HepG2 (cell line): Measurements from ENCODE around the gene APRT. TPM values are rescaled to one million over a fixed set of nuclear protein-coding genes. Genes with fewer than 3 reads are reported as not detected.

Experiments
- ATAC-seq: fragments of 200-7000 bp; cut with Tn5 transposase; 3 replicates; pipeline ENCODE4 v1.9.1; 2020; ENCODE audit warnings: mild to moderate bottlenecking, moderate library complexity
- BruUV-seq: library from RNA; stranded (reverse); fragments of 400-500 nt; replicated peaks from 2 replicates; lab custom pipeline; 2021; lab: Mats Ljungman, UMichigan
- CTCF ChIA-PET: fragments of 300-600 bp; formaldehyde crosslinking; extraction: SDS; loops from one replicate; lab custom pipeline; 2021; ENCODE audit warnings: low total read pairs, inconsistent platforms, low intra/inter-chr PET ratio; lab: Yijun Ruan, JAX
- POLR2A ChIA-PET: fragments of 350-600 bp; sonication (Branson Sonifier 250); formaldehyde crosslinking; loops from one replicate; lab custom pipeline; 2020; ENCODE audit warnings: antibody characterized with exemption, inconsistent platforms; lab: Yijun Ruan, JAX
- DNase-seq: peaks from one replicate; pipeline ENCODE4 v3.0.0-alpha.2; 2015; ENCODE audit warnings: low spot score
- FAIRE-seq: peaks from 3 replicates; lab custom pipeline; 2011; peaks lifted over from hg19 to GRCh38; lab: Jason Lieb, UNC
- H2AFZ ChIP-seq: one replicate; pipeline ENCODE4 v1.6.1; 2011; ENCODE audit warnings: low read length, inconsistent platforms
- H3K27ac ChIP-seq: fragments of 300-600 bp; 3 replicates; pipeline ENCODE4 v1.8.0; 2011; ENCODE audit warnings: mixed run types, mild to moderate bottlenecking, mixed read lengths, low read length, inconsistent platforms; ENCODE audit not compliant: insufficient read depth; ENCODE audit errors: extremely low read length
- H3K27me3 ChIP-seq, 2 experiments: fragments of 200-600 bp in 1 of 2; 2 replicates in 1 of 2; 3 replicates in 1 of 2; pipeline versions ENCODE4 v1.6.0 to v1.8.0; 2011; ENCODE audit warnings: low read length in 2 of 2, mild to moderate bottlenecking in 2 of 2, moderate library complexity in 2 of 2, inconsistent platforms in 1 of 2; ENCODE audit not compliant: insufficient read depth in 2 of 2, control insufficient read depth in 1 of 2
- H3K36me3 ChIP-seq, 2 experiments: fragments of 200-600 bp in 1 of 2; replicated peaks in 1 of 2; 2 replicates in 1 of 2; 3 replicates in 1 of 2; pipeline versions ENCODE4 v1.5.1 to v1.8.0; 2011; ENCODE audit warnings: low read length in 2 of 2, inconsistent platforms in 1 of 2; ENCODE audit not compliant: insufficient read depth in 2 of 2, control insufficient read depth in 1 of 2
- H3K4me1 ChIP-seq: 2 replicates; pipeline ENCODE4 v1.5.1; 2012; ENCODE audit warnings: low read length, inconsistent platforms; ENCODE audit not compliant: insufficient read depth
- H3K4me2 ChIP-seq: 2 replicates; pipeline ENCODE4 v1.6.0; 2011; ENCODE audit warnings: low read depth, low read length, inconsistent platforms
- H3K4me3 ChIP-seq, 3 experiments: fragments of 200-600 bp in 1 of 3; sonication (generic), shearing (Covaris generic) in 1 of 3; replicated peaks in 1 of 3; 2 replicates each; pipeline ENCODE4 v1.5.1; 2011 to 2016; ENCODE audit warnings: low read length in 3 of 3, inconsistent platforms in 2 of 3, low read depth in 2 of 3, mild to moderate bottlenecking in 2 of 3, control low read depth in 1 of 3, mixed read lengths in 1 of 3; ENCODE audit not compliant: insufficient read depth in 1 of 3
- H3K79me2 ChIP-seq: one replicate; pipeline ENCODE4 v1.6.1; 2011; ENCODE audit warnings: low read length, inconsistent platforms; ENCODE audit not compliant: insufficient read depth
- H3K9ac ChIP-seq: 2 replicates; pipeline ENCODE4 v1.6.0; 2011; ENCODE audit warnings: mild to moderate bottlenecking, low read depth, low read length, inconsistent platforms; ENCODE audit not compliant: insufficient read depth
- H3K9me3 ChIP-seq: 2 replicates; pipeline ENCODE4 v1.5.1; 2012; ENCODE audit warnings: mild to moderate bottlenecking, low read length
- H4K20me1 ChIP-seq: 2 replicates; pipeline ENCODE4 v1.6.0; 2011; ENCODE audit warnings: inconsistent platforms, mild to moderate bottlenecking, low read length, moderate library complexity; ENCODE audit not compliant: insufficient read depth
- AGO2 ChIP-seq: fragments of 200-400 bp; formaldehyde crosslinking; optimal IDR thresholded peaks from 2 replicates; pipeline ENCODE3; 2017; ENCODE audit warnings: mild to moderate bottlenecking, low read depth, low read length, moderate library complexity
- NR1H2 ChIP-seq: sonication (generic); formaldehyde crosslinking; IDR thresholded peaks from 2 replicates; pipeline ENCODE4 v1.8.1; 2022; ENCODE audit warnings: low read depth, missing genetic modification reagents, borderline replicate concordance
- RBM22 ChIP-seq: fragments of 200-400 bp; formaldehyde crosslinking; optimal IDR thresholded peaks from 2 replicates; pipeline ENCODE3; 2017; ENCODE audit warnings: mild to moderate bottlenecking, low read length, moderate library complexity
- SAFB2 ChIP-seq: sonication (generic); formaldehyde crosslinking; IDR thresholded peaks from 2 replicates; pipeline ENCODE4 v1.5.1; 2020; ENCODE audit warnings: missing genetic modification reagents, low read depth, mild to moderate bottlenecking, borderline replicate concordance
- SIX1 ChIP-seq: sonication (generic); formaldehyde crosslinking; IDR thresholded peaks from 2 replicates; pipeline ENCODE4 v1.4.0; 2020; ENCODE audit warnings: missing genetic modification reagents, borderline replicate concordance
- ZBTB38 ChIP-seq: sonication (generic); formaldehyde crosslinking; IDR thresholded peaks from 2 replicates; pipeline ENCODE4 v1.5.1; 2020; ENCODE audit warnings: mild to moderate bottlenecking, missing genetic modification reagents
- ZNF263 ChIP-seq: sonication (generic); formaldehyde crosslinking; IDR thresholded peaks from 2 replicates; pipeline ENCODE4 v1.4.0; 2020; ENCODE audit warnings: missing genetic modification reagents
- ZNF282 ChIP-seq: fragments of 450-650 bp; IDR thresholded peaks from 2 replicates; pipeline ENCODE4 v1.6.1; 2018; ENCODE audit not compliant: partially characterized antibody
- ZNF460 ChIP-seq: sonication (generic); formaldehyde crosslinking; IDR thresholded peaks from 2 replicates; pipeline ENCODE4 v1.5.1; 2020; ENCODE audit warnings: missing genetic modification reagents, mild to moderate bottlenecking, borderline replicate concordance
- ZNF501 ChIP-seq: sonication (generic); formaldehyde crosslinking; IDR thresholded peaks from 2 replicates; pipeline ENCODE4 v1.5.1; 2020; ENCODE audit warnings: mild to moderate bottlenecking, moderate library complexity, missing genetic modification reagents
- ZNF543 ChIP-seq: sonication (generic); formaldehyde crosslinking; IDR thresholded peaks from 2 replicates; pipeline ENCODE4 v1.4.0; 2020; ENCODE audit warnings: mild to moderate bottlenecking, missing genetic modification reagents
- ZNF547 ChIP-seq: sonication (generic); formaldehyde crosslinking; IDR thresholded peaks from 2 replicates; pipeline ENCODE4 v1.5.1; 2020; ENCODE audit warnings: mild to moderate bottlenecking, missing genetic modification reagents
- ZNF570 ChIP-seq: sonication (generic); formaldehyde crosslinking; IDR thresholded peaks from 2 replicates; pipeline ENCODE4 v1.4.0; 2020; ENCODE audit warnings: mild to moderate bottlenecking, missing genetic modification reagents, borderline replicate concordance
- ZNF737 ChIP-seq: sonication (generic); formaldehyde crosslinking; IDR thresholded peaks from 2 replicates; pipeline ENCODE4 v1.5.0; 2020; ENCODE audit warnings: missing genetic modification reagents, mild to moderate bottlenecking, borderline replicate concordance
- ZNF75D ChIP-seq: sonication (generic); formaldehyde crosslinking; IDR thresholded peaks from 2 replicates; pipeline ENCODE4 v1.8.1; 2023; ENCODE audit warnings: missing genetic modification reagents, mild to moderate bottlenecking, borderline replicate concordance
- WGBS: methylation state at CpG from one replicate; pipeline ENCODE4 v1.1.6; 2017; ENCODE audit warnings: low lambda C conversion rate; 5-methylcytosine and 5-hydroxymethylcytosine counted together
- in situ Hi-C: cut with HindIII; loops from 2 replicates; pipeline ENCODE4 v1.10.0; 2017; ENCODE audit warnings: low pct_unique_long_range_greater_than_20kb; ENCODE audit not compliant: extremely low pct_ligation_motif_present
- intact Hi-C: fragments of 100-400 bp; cut with micrococcal nuclease; formaldehyde crosslinking; loops from one replicate; pipeline ENCODE4 v1.10.0; 2022; ENCODE audit not compliant: unreplicated experiment
- polyA plus RNA-seq, 8 experiments: library from polyadenylated mRNA; depleted of rRNA in 3 of 8; stranded (reverse) in 7 of 8; unstranded in 1 of 8; fragments of >200 nt; fragmentation: Illumina TruSeq in 4 of 8; extraction: Trizol in 4 of 8; gene quantifications; 2 replicates each; pipeline versions ENCODE4 v1.2.1 to v1.2.3, GENCODE V29; 2011 to 2016; ENCODE audit warnings: low read depth in 4 of 8, missing spikeins in 1 of 8, mixed read lengths in 1 of 8; ENCODE audit not compliant: insufficient read depth in 1 of 8
- total RNA-seq, 5 experiments: library from RNA; depleted of rRNA; stranded (reverse); fragments of >200 nt; fragmentation: Illumina TruSeq; extraction: Trizol; gene quantifications; 2 replicates each; pipeline ENCODE4 v1.2.3, GENCODE V29; 2016; ENCODE audit warnings: low read depth in 1 of 5
- TF ChIP-seq, protein P1 (sequence below): sonication (generic); formaldehyde crosslinking; IDR thresholded peaks from 2 replicates; pipeline ENCODE4 v1.5.1; 2020; ENCODE audit warnings: missing genetic modification reagents, mild to moderate bottlenecking, borderline replicate concordance
- TF ChIP-seq, protein P2 (sequence below): sonication (generic); formaldehyde crosslinking; IDR thresholded peaks from 2 replicates; pipeline ENCODE4 v1.8.0; 2022; ENCODE audit warnings: missing genetic modification reagents, mild to moderate bottlenecking, borderline replicate concordance
- TF ChIP-seq, protein P3 (sequence below): IDR thresholded peaks from 2 replicates; pipeline ENCODE4 v1.4.0; 2020; ENCODE audit warnings: mild to moderate bottlenecking, missing genetic modification reagents

Gene APRT
- total and polyA plus RNA-seq, 2 of the 13 experiments (the other 11 are each of a cell fraction or from before 2014, with no cell fraction given): 155 to 242 TPM

DNA sequence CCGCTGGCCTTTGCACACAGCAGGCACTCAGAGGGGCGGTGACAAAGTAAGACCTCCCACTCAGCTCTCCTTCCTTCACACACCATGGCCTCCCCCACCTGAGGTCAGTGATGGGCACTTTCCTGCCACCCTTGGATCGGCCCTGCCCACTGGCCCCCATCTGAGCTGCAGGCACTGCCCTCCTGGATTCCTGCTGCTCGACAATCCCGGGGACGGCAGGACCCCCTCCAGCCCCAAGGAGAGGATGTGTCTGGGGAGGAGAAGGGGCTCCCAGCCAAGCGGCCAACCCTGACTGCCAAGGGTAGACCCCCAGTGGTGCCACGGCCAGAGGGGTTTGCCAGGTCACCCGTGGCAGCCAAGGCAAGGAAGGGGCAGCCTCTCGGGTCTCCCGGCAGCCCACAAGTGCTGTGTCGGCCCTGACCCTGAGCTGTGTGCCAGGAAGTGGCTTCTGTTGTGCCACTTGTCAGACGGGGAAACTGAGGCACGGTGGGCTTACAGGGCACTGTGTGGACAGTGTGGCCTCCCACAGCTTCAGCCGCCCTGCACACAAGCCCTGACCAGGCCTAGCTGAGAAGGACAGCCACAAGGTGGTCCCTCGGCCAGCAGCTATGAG is 49.4 kb downstream of the APRT start (continued):
- TF ChIP-seq, protein P1, sequence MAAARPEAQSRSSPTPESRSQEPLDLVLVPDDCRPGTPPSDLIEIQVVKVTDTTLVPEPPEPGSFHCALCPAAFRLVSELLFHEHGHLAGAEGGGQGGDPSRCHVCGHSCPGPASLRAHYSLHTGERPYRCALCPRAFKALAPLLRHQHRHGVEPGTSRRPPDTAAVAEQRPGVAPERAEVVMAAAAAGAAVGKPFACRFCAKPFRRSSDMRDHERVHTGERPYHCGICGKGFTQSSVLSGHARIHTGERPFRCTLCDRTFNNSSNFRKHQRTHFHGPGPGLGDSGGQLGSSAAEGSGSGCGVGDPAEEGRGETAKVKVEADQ: no peak
- TF ChIP-seq ZNF501 (CRISPR knock-in tag) (no peak), ZNF547 (CRISPR knock-in tag) (0 out of 2 replicates have a peak, but pooled peaks have one; percentile 1), ZNF570 (no peak), NR1H2 (CRISPR knock-in tag) (0 out of 2 replicates have a peak, but pooled peaks have one; percentile 23), ZNF460 (no peak), ZNF543 (no peak), AGO2 (peak; percentile 57), ZBTB38 (CRISPR knock-in tag) (0 out of 2 replicates have a peak, but pooled peaks have one; percentile 17)
- TF ChIP-seq, protein P2, sequence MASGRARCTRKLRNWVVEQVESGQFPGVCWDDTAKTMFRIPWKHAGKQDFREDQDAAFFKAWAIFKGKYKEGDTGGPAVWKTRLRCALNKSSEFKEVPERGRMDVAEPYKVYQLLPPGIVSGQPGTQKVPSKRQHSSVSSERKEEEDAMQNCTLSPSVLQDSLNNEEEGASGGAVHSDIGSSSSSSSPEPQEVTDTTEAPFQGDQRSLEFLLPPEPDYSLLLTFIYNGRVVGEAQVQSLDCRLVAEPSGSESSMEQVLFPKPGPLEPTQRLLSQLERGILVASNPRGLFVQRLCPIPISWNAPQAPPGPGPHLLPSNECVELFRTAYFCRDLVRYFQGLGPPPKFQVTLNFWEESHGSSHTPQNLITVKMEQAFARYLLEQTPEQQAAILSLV: no peak

DNA sequence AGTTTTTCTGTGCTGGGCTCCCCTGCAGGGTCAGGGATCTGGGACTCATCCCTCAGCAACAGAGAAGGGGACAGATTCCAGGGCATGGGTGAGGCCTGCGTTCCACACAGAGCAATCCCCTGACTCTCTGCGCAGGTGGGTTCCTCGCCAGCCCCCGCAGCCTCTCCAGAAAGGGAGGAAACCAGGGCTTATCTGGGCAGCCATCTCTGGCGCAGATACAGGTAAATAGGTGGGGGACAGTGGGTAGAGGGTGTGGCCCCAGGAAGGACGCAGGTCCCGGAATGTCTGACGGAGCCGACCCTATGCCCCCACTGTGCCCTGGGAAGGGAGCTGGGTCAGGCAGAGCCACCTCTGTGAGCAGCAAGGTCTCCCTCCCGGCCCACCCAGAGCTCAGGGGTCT is 49.9 kb downstream of the APRT start:
- Histone ChIP-seq H3K9me3 (no peaks in the 10 kb centered on the region), H3K36me3 (peaks cover 0 to 2% of the 10 kb centered on the region in 2 experiments; a peak in 2 of 5 replicates), H3K4me1 (peaks cover 69% of the 10 kb centered on the region), H3K27ac (no peak overlapping the region), H3K4me3 (no peak overlapping the region), H3K27me3 (no peaks in the 10 kb centered on the region), H3K79me2 (peaks cover 20% of the 10 kb centered on the region), H3K4me2 (no peak overlapping the region), H2AFZ (no peak overlapping the region), H4K20me1 (peaks cover 28% of the 10 kb centered on the region), H3K9ac (no peak overlapping the region)
- in situ Hi-C loops (no loop called here), intact Hi-C loops (no loop called here)
- ATAC-seq (no peak), FAIRE-seq (no peak), DNase-seq (no peak)
- CTCF ChIA-PET: no interaction called here
- no TSS peak for BruUV-seq
- 90% methylated on average over 10 of the region's 10 CpGs for WGBS
- POLR2A ChIA-PET: no interaction called here
- TF ChIP-seq RBM22 (peak; percentile 33), SAFB2 (no peak), SIX1 (CRISPR knock-in tag) (no peak), ZNF282 (no peak), ZNF263 (CRISPR knock-in tag) (0 out of 2 replicates have a peak, but pooled peaks have one; percentile 17), ZNF737 (CRISPR knock-in tag) (no peak), ZNF75D (CRISPR knock-in tag) (no peak)
- TF ChIP-seq, protein P3, sequence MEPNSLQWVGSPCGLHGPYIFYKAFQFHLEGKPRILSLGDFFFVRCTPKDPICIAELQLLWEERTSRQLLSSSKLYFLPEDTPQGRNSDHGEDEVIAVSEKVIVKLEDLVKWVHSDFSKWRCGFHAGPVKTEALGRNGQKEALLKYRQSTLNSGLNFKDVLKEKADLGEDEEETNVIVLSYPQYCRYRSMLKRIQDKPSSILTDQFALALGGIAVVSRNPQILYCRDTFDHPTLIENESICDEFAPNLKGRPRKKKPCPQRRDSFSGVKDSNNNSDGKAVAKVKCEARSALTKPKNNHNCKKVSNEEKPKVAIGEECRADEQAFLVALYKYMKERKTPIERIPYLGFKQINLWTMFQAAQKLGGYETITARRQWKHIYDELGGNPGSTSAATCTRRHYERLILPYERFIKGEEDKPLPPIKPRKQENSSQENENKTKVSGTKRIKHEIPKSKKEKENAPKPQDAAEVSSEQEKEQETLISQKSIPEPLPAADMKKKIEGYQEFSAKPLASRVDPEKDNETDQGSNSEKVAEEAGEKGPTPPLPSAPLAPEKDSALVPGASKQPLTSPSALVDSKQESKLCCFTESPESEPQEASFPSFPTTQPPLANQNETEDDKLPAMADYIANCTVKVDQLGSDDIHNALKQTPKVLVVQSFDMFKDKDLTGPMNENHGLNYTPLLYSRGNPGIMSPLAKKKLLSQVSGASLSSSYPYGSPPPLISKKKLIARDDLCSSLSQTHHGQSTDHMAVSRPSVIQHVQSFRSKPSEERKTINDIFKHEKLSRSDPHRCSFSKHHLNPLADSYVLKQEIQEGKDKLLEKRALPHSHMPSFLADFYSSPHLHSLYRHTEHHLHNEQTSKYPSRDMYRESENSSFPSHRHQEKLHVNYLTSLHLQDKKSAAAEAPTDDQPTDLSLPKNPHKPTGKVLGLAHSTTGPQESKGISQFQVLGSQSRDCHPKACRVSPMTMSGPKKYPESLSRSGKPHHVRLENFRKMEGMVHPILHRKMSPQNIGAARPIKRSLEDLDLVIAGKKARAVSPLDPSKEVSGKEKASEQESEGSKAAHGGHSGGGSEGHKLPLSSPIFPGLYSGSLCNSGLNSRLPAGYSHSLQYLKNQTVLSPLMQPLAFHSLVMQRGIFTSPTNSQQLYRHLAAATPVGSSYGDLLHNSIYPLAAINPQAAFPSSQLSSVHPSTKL (CRISPR knock-in tag): no peak
